Measurements from ENCODE around the gene SYNE2.
"Not testable (repeated sequence)": the region's sequence is repeated elsewhere in the genome, so short reads cannot be mapped to it uniquely, and the experiment has no call there.

SYNE2 gene

GRCh38 chr14:63870753-63871037 lies 17.9 kb downstream of the SYNE2 start:
- H3K27me3 ChIP-seq (ENCODE audit: insufficient read depth, low read depth); H3K27ac ChIP-seq; H3K9ac ChIP-seq; H4K20me1 ChIP-seq (ENCODE audit: insufficient read depth); H3K79me2 ChIP-seq (ENCODE audit: insufficient read depth, low read depth); H3K4me3 ChIP-seq (IDR thresholded peaks at IDR 0.05; ENCODE audit: insufficient read depth, low read depth, low read length); H3K36me3 ChIP-seq (ENCODE audit: insufficient read depth); H2AFZ ChIP-seq (ENCODE audit: low read depth): not testable (repeated sequence)
- Histone ChIP-seq H3K4me1 (ENCODE audit: low read depth, poor library complexity, severe bottlenecking) (peaks cover 50% of the 10 kb centered on the region), H3K4me2 (peak overlapping the region; percentile 44; the same call in 1 of the 2 replicates)

- Histone ChIP-seq H3K9ac (no peak overlapping the region), H3K36me3 (ENCODE audit: insufficient read depth) (no peaks in the 10 kb centered on the region), H4K20me1 (ENCODE audit: insufficient read depth) (no peaks in the 10 kb centered on the region), H3K4me1 (ENCODE audit: low read depth, poor library complexity, severe bottlenecking) (peaks cover 18% of the 10 kb centered on the region), H3K4me3 (IDR thresholded peaks at IDR 0.05; ENCODE audit: insufficient read depth, low read depth, low read length) (no peak overlapping the region), H3K27me3 (ENCODE audit: insufficient read depth, low read depth) (no peaks in the 10 kb centered on the region), H2AFZ (ENCODE audit: low read depth) (no peak overlapping the region), H3K79me2 (ENCODE audit: insufficient read depth, low read depth) (no peaks in the 10 kb centered on the region), H3K27ac (no peak overlapping the region), H3K4me2 (no peak overlapping the region)
- no peak for TF ChIP-seq CTCF (conservative IDR thresholded peaks at IDR 0.05; ENCODE audit: low read depth, low read length)
Measured at GRCh38 chr14:63874223-63874622, 21.4 kb downstream of the SYNE2 start.

- no peak overlapping the region for H3K27ac ChIP-seq
- no peak overlapping the region for H2AFZ ChIP-seq (ENCODE audit: low read depth)
- no peak overlapping the region for H3K4me2 ChIP-seq
- H3K4me3 ChIP-seq (IDR thresholded peaks at IDR 0.05; ENCODE audit: insufficient read depth, low read depth, low read length), result no peak overlapping the region
- no peaks in the 10 kb centered on the region for H4K20me1 ChIP-seq (ENCODE audit: insufficient read depth)
- no peak overlapping the region for H3K9ac ChIP-seq
- H3K27me3 ChIP-seq (ENCODE audit: insufficient read depth, low read depth), result no peaks in the 10 kb centered on the region
- no peak for TF ChIP-seq CTCF (conservative IDR thresholded peaks at IDR 0.05; ENCODE audit: low read depth, low read length)
- no peaks in the 10 kb centered on the region for H3K79me2 ChIP-seq (ENCODE audit: insufficient read depth, low read depth)
- H3K4me1 ChIP-seq (ENCODE audit: low read depth, poor library complexity, severe bottlenecking), result peaks cover 10% of the 10 kb centered on the region
- H3K36me3 ChIP-seq (ENCODE audit: insufficient read depth), result no peaks in the 10 kb centered on the region
Measured at GRCh38 chr14:63875311-63875710, 22.5 kb downstream of the SYNE2 start.

GRCh38 chr14:63877550-63877939 lies 24.7 kb downstream of the SYNE2 start:
- Histone ChIP-seq H3K36me3 (ENCODE audit: insufficient read depth) (no peaks in the 10 kb centered on the region), H3K79me2 (ENCODE audit: insufficient read depth, low read depth) (no peaks in the 10 kb centered on the region)

GRCh38 chr14:63878052-63878451 lies 25.2 kb downstream of the SYNE2 start:
- no peak overlapping the region for H3K4me2 ChIP-seq
- H3K4me3 ChIP-seq (IDR thresholded peaks at IDR 0.05; ENCODE audit: insufficient read depth, low read depth, low read length), result no peak overlapping the region
- no peak overlapping the region for H3K27ac ChIP-seq
- no peak overlapping the region for H3K9ac ChIP-seq
- no peak for TF ChIP-seq CTCF (conservative IDR thresholded peaks at IDR 0.05; ENCODE audit: low read depth, low read length)
- no peaks in the 10 kb centered on the region for H3K4me1 ChIP-seq (ENCODE audit: low read depth, poor library complexity, severe bottlenecking)
- H3K79me2 ChIP-seq (ENCODE audit: insufficient read depth, low read depth), result no peaks in the 10 kb centered on the region
- no peaks in the 10 kb centered on the region for H4K20me1 ChIP-seq (ENCODE audit: insufficient read depth)
- H3K27me3 ChIP-seq (ENCODE audit: insufficient read depth, low read depth), result no peaks in the 10 kb centered on the region
- no peaks in the 10 kb centered on the region for H3K36me3 ChIP-seq (ENCODE audit: insufficient read depth)
- H2AFZ ChIP-seq (ENCODE audit: low read depth), result no peak overlapping the region

More at GRCh38 chr14:63877550-63877939, 24.7 kb downstream of the SYNE2 start:
- no peak overlapping the region for H3K4me2 ChIP-seq
- no peaks in the 10 kb centered on the region for H3K4me1 ChIP-seq (ENCODE audit: low read depth, poor library complexity, severe bottlenecking)
- no peak overlapping the region for H3K9ac ChIP-seq
- no peaks in the 10 kb centered on the region for H4K20me1 ChIP-seq (ENCODE audit: insufficient read depth)
- no peak overlapping the region for H3K4me3 ChIP-seq (IDR thresholded peaks at IDR 0.05; ENCODE audit: insufficient read depth, low read depth, low read length)
- no peaks in the 10 kb centered on the region for H3K27me3 ChIP-seq (ENCODE audit: insufficient read depth, low read depth)
- no peak for TF ChIP-seq CTCF (conservative IDR thresholded peaks at IDR 0.05; ENCODE audit: low read depth, low read length)
- no peak overlapping the region for H2AFZ ChIP-seq (ENCODE audit: low read depth)
- no peak overlapping the region for H3K27ac ChIP-seq

All from KMS-11 (cell line).